Activated CD8-positive, alpha-beta memory T cell treated with anti-CD3 and anti-CD28 coated beads, Interleukin-2, amount 50 U/mL, for 24 hours (primary cell): Measurements from ENCODE around the gene TOMM22.
"Not testable (repeated sequence)": the region's sequence is repeated elsewhere in the genome, so short reads cannot be mapped to it uniquely, and the experiment has no call there.

Experiments used
- DNase-seq: peaks from one replicate; pipeline ENCODE4 v3.0.0-alpha.2; 2020; ENCODE audit errors: extremely low read depth

Gene TOMM22

DNA sequence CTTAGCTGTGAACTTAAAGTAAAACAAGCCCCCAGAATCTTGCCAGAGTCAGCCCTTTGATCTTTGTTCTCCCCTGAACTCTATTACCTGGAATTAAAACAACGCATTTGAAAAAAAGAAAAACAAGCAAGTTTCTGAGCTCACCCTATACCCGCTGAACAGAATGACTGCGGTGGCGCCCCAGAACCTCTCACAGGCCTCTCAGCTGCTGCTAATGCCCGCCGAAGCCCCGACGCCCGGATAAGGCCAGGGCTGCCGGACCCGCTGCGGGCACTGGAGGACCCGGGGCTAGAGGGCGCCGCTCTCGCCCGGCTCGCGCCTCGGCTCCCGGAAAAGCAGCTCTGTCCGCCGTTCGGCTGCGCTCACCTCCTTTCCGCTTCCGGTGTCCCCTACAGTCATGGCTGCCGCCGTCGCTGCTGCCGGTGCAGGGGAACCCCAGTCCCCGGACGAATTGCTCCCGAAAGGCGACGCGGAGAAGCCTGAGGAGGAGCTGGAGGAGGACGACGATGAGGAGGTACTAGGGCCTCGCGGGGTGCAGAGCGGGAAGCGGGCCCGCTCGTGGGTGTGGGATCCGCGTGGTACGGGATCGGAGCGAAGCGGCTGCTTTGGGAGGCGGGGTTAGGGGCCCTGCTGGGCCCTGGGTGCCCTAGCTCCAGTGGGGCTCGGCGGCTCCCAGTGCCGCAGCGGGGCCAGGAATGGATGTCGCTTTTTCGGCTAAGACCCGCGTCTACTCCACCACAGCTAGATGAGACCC, at the start of gene TOMM22:
TOMM22 (plus strand) TSS at position 376 of the 754 bp plus-strand sequence; CDS start at position 398, 22 bp downstream.
- peak; percentile 71 for DNase-seq

DNA sequence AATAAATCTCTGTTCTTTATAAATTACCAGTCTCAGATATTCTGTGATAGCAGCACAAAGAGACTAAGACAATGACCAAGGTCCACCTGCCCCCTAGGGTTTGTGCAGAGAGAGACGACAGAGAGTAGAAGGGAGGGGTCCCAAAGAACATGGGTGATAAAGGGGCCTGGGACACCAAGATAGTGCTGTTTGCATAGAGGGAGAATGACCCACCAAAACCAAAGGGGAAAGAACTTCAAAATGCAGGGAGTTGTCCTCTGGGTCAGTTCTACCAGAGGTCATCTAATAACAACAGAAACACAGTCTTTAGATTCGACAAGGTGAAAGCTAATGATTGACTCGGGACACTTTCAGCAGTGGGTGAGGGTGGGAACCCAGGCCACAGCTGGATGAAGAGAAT, 49.2 kb upstream of the TOMM22 start:
- DNase-seq: no peak

DNA sequence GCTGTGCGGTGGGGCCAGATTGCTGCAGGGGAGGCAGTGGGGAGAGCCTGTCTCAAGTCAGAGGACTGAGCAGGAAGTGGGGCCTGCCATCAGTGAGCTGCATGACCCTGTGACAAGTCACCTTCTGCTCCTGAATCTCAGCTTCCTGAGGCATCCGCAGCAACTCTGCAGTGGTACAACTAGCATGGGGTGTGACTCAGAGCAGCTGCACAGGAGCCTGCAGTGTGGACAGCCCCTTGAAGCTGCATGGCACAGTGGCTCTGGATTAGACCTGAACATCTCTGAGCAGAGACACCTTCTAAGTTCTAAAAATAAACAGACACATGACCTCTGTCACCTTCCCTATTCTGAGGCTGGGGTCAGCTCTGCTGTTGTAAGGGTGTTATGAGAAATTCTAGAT, 43.5 kb upstream of the TOMM22 start:
- DNase-seq: no peak

DNA sequence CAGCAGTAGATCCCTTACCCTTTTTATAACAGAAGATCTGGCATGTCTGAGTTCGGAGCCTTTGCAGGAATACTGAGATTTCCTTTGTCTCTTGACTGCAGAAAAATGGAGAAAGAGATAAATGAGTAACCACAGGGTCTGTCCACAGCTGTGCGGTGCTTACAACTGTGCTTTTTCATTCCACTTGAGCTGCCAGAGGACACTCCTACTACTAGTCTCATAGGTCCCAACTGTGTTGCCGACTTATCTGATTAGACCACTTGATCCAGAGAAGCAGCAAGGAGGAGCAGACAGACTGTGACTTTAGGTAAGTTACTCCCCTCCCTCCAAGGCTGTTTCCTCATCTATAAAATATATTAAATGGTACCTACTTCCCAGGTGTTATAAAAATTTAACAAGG, 43.0 kb upstream of the TOMM22 start:
- DNase-seq: no peak

DNA sequence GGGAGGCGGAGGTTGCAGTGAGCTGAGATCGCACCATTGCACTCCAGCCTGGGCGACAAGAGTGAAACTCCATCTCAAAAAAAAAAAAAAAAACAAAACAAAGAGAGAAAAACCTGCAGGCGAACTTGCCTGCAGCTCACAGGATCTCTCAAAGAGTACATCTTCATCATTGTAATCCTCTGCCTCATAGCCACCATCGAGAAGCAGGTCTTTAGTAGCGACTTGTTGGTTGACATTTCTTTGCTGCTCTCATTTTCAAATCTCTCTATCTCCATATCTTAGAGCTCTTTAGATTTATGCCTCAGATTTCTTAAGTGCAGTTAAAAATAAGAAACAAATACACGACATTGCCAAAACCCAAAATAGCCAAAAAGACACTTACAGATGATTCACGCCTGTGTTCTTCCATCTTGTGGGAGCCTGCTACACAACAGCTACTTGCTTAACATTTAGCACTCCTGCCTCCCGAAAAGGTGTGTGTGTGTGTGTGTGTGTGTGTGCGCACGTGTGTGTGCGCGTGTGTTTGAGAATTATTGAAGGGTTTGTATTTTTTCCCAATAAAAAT, 40.2 kb upstream of the TOMM22 start:
- no peak for DNase-seq

DNA sequence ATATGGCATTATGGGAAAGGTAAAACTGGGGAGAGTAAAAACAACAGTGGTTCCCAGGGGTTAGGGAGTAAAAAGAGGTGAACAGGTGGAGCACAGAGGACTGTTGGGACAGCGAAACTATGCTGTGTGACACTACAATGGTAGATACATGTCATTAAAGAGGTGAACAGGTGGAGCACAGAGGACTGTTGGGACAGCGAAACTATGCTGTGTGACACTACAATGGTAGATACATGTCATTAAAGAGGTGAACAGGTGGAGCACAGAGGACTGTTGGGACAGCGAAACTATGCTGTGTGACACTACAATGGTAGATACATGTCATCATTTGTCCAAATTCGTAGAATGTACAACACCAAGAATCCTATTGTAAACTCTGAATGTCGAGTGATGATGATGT, 37.5 kb upstream of the TOMM22 start:
- not testable (repeated sequence) for DNase-seq

DNA sequence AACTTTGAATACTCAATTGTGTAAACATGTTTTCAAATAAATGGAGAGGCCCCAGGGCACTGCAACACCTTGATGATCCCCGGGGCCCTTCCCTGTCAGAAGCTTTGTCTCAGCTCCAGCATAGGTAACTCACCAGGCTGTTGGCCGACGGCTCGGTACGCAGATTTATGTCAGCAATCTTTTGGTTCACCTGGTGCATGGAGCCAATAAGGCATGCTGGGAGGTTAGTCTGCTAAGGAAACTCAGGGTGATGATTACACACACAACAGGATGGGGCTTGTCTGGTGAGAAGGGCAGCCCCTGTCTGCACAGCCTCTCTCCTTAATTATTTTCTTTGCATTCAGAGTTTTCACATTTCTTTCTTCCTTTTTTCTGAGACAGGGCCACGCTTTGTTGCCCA, 36.3 kb upstream of the TOMM22 start:
- no peak for DNase-seq

DNA sequence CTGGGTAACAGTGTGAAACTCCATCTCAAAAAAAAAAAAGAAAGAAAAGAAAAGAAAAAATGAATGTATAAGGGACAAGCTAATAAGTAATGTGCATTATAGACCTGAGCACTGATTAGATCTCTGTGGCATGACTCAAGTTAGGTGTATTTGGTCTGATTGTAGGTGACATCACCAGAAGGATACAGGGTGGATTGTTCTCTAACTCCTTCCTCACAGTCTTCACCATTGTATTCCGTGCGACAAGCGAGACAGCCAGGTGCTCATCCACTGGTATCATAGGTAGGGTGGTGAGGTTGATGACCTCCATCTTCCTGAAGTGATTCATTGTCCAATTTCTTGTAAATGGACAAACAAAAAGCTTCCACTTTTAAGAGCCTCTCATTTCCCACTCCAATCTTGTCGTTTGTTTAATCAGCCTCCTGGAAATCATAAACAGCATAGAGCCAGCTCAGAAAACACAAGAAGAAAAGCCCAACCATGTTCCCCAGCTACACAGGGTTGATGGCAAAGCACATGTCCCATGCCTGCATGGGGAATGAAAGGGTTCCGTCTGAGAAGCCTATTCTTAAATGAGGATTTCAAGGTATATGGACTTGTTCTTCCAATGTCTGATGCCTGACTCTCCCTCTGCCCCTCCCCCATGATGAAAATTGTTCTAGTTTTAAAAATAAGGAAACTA, 31.8 kb upstream of the TOMM22 start:
- DNase-seq: no peak

DNA sequence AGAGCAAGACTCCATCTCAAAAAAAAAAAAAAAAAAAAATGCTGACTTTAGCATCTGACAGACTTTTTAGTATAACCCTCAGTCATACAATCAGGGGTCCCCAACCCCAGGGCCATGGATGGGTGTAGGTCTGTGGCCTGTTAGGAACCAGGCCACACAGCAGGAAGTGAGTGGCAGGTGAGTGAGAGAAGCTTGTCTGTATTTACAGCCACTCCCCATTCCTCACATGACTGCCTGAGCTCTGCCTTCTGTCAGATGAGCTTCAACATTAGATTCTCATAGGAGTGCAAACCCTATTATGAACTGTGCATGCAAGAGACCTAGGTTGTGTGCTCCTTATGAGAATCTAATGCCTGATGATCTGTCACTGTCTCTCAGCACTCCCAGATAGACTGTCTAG, 28.9 kb upstream of the TOMM22 start:
- DNase-seq: no peak

DNA sequence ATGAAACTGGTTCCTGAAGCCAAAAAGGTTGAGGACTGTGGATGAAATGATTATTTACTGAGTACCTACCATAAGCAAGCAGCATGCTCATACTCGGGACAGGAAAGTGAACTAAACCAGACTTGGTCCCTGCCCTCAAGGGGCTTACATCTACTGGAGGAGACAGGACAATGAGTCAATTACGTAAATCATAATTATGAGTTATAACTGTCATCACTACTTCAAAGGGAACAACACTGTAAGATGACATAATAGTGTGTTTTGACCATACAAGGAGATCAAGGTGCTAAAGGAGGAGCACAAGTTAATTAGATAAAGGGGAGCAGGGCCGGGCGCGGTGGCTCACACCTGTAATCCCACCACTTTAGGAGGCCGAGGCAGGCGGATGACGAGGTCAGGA, 28.0 kb upstream of the TOMM22 start:
- DNase-seq: no peak

DNA sequence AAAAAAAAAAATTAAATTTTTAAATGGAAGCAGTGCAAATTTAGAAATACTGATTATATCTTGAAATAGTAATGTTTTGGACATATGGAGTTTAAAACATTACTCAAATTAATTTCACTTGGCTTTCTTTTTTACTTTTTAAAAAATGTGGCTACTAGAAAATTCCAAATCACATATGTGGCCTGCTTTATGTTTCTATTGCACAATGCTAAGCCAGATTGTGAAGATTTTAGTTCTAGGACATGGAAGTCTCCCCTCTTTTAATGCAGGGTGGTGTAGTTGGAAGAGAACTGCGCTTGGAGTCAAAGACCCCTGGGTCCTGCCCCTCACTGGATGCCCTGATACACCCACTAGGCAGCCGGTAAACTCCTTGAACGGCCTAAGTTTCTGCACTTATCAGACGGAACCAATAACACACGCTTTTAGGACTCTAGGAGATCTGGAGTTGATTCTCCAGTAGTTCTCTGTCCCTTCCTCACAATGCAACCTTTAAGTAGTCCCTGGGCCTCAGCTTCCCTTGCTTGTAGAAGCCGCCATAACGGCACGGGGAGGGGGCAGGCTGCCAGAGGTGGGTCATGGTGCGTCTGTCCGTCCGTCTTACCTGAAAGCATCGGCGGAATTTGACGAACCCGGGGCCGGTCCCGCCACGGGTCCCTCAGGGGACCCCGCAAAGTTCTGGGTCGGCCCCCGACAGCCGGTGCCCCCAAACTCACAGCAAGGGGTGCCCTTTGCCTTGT, 26.1 kb upstream of the TOMM22 start:
- DNase-seq: no peak

DNA sequence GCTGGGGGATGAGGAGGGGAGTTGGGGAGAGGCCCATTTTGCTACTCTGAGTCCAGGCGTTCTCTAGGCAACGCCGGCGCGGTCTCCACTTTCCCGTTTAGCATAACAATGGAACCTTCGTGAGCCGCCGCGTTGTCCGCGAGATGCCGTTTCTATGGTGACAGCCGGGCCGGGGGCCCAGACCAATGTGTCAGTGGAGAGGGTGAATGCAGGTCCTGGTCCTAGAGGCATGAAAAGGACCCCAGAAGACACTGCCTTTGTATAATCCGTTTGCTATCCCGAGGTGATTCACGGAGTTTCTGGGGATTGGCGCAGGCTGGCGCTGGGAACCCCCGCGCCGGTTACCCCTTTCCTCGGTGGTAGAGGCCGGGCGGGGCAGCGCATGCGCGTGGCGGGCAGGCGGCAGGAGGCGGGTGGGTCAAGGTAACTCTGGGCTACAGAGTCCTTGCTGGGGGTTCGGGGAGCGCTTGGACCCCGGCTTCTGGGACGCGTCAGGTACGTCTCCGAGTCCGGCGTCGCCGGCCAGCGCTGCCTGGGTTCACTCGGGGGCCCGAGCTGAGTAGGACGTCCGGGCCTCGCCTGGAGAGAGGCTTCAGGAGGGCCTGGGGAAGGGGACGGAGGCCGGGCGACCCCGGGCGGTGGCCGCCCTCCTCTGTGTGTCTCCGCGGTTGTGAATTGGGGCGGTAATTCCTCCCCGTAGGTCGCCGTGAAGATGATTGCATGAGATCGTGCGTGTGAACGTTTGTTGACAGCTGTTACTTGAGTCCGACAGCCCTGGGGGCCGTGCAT, 25.3 kb upstream of the TOMM22 start, which contains the start of the genes CBY1 and FAM227A:
CBY1 (plus strand) TSS at position 383 of the 789 bp plus-strand sequence. CDS start 11,417 bp downstream, outside the sequence.
FAM227A (minus strand) TSS at position 137 of the 789 bp plus-strand sequence. CDS start 6,224 bp downstream, outside the sequence.
- peak; percentile 62 for DNase-seq

DNA sequence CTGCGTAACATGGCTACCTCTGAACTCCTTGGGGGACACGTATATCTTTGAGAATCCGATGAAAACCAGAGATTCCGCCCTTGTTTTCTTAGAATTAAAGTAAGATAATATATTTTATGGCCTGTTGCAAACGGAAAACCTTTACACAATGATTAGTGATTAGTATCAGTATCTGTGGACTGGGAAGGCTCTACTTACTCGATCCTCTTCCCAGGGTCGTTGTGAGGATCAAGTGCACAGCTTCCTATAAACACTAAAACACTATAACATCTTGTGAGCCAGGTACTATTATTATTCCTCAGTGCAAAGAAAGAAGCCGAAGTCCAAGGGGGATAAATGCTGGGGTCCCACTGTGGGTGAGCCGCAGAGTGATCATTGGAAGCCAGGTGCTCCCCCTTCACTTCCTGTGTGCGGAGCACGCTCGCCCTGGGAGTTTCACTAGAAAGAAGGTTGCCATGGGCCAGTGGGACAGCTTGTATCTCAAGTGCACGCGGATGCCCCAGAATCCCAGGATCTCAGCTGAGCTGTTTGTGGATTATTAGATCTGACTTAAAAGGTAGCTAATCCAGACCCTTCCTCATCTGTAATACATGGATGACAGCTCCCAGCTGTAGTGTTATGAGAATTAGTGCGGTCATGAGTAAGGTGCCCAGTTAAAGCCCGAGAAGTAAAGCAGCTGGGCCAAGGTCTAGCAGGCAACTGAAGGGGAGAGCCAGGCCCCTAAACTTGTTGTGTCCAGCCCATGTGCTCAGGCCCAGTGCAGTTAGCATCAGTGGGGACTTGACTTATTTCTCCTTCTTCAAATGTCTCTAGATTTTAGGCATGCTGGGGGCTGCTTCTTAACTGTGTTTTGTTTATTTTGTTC, 24.5 kb upstream of the TOMM22 start:
- DNase-seq: peak; percentile 17

DNA sequence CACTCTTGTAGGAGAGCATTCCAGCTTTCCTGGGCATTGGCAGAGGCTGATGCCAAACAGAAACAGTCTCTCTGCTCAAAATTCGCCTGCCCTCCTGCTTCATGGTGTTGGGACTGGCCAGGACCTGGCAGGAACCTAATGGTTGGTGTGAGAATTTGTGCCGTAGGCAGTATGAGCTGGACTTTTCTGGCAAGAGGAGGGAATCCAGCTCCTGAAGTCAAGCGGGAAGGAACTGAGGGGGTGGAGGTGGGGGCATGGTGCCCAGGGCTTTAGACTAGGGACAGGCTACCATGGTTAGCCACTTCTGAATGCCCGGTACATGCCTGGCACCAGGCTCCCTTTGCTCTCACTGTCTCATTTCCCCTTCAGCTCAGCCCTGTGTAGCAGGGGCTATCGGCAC, 6.9 kb upstream of the TOMM22 start:
- no peak for DNase-seq

DNA sequence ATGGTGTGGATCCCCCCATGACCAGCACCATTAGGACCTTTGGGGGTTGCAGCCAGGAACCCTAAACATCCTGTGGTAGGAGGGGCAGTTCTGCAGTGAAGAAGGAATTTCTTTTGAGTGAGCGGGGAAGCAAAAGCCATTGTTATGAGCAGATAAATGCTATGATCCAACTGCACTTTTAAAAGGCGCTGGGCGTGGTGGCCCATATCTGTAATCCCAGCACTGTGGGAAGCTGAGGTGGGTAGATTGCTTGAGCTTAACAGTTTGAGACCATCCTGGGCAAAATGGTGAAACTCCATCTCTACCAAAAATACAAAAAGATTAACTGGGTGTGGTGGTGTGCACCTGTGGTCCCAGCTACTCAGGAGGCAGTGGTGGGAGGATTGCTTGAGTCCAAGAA, 5.9 kb upstream of the TOMM22 start:
- DNase-seq: no peak

DNA sequence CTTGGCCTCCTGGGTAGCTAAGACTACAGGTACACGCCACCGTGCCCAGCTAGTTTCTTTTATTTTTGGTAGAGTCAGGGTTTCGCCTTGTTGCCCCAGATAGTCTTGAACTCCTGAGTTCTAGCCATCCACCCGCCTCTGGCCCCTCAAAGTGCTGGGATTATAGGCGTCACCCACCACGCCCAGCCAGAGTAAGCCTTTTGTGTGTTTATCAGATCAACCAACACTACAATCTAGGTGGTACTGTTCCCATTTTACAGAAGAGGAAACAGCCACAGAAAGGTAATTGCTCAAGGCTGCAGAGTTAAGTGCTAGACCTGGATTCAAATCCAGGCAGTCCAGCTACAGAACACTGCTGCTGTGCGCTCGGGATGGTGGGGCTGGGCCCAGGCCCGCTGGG, 3.1 kb downstream of the TOMM22 start:
- DNase-seq: no peak

DNA sequence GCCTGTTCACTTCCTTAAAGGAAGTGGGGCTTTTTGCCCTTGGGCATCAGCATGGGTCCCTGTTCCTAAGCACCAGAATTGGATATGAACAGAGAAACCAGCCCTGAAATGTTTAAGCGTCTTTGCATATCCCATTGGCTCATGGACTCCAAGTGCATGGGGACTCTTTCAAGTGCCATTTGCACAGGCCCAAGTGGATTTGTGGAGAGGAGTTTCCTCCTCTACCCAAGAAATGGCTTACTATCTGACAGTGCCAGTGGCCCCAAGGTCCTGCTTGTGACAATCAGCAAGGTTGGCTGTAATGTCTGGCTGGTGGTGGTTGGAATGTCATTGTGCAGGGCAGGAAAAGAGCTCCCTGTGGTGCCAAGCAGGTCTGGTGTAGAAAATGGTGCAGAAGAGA, 4.0 kb downstream of the TOMM22 start:
- DNase-seq: no peak

DNA sequence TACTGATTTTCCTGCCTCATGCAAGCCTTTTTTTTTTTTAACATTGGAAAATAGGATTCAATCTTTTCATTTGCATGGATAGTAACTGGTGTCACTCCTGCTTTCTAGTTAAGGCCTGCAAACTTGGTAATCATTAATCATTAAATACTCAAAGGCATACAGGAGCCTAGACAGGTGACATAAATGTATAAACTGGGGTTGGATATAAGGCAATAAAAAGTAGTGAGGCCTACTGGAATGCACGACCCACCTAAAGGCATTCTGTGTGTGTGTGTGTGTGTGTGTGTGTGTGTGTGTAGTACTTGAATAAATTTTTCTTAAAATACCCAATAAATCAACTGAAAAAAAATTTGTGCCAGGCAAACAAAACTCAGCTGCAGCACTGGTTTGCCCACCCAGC, 7.9 kb downstream of the TOMM22 start:
- DNase-seq: no peak

DNA sequence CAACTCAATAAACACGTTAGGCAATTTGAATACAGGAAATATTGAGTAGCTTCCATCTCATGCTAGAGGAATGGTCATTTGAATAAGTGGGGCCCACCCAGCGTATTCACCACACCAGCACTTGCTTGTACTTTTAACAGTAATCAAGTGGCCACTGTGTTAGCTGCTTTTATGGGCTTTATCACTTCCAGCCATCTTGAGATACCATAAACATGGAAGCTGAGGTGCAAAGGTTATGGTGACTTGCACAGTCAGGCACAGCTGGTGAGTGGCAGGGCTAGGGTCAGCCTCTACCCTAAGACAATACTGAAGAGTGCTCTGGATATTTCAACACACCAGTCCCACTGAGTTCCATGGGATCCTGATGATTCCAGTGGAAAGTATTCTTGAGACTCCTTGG, 12.3 kb downstream of the TOMM22 start:
- no peak for DNase-seq

DNA sequence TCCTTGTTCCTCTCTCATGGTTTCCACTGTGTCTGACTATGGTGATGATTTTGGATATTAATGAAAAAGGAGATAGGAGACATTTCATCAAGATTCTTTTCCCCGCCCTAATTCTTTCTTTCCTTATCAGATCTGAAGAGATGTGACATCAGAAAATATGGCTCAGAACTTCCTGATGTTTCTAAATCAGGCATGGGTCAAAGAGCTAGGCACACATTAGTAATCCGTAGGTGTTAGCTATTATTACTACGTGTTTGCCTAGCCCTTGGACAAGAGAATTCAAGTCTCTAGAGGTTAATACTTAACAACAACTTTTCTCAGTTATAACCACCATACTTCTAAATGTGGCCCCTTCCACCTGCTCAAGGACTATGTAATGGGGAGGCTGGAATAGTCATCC, 13.2 kb downstream of the TOMM22 start:
- no peak for DNase-seq
